GM18951 (cell line): ENCODE results near the gene IRX4.

Experiments used
- POLR2A ChIP-seq: IDR thresholded peaks from 4 replicates; pipeline ENCODE4 v1.6.1; 2011; ENCODE audit warnings: mild to moderate bottlenecking; ENCODE audit not compliant: insufficient read length, insufficient read depth; ENCODE audit errors: extremely low read depth
- in situ Hi-C: fragments of 300-500 bp; cut with MboI; formaldehyde crosslinking; loops from one replicate; pipeline ENCODE4 v1.12.0; 2022; ENCODE audit warnings: low sequenced_read_pairs, mixed read lengths, inconsistent platforms; ENCODE audit not compliant: unreplicated experiment

IRX4 gene

DNA sequence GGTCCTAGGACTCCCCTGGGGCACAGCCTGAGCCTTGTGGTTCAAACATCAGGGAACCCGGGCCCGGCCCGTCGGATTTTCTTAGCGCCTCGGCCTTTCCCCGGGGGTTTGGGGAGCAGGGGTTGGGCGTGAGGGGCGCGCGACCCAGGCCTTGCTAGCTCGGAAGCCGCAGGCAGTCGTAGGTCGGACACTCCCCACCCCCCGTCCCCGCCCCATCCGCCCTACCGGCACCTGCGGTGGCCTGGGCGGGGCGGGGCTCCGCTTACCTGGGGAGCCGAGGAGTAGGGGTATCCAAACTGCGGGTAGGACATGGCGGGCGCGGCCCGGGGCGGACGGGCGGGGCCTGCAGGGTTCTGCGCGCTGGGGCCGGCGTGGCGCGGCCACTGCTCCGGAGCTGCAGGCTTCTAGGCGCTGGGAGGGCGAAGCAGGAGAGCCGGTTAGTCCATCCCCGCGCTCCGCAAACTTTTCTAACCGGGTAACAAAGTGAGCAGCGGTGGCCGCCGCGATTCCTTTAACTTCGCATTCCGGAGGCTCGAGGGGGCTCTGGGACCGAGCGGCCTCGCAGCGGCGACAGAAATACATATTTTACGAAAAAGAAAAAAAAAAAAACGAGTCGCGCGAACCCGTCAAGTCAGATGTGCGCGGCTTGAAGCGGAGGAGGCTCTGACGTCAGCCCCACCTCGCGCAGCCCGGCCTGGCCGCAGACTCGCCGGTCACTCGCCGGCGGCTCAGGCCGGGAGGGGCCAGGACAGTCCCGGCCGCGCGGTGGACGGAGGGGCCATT is at the start of gene IRX4:
Gene IRX4, minus strand, starts transcription at position 589 of the 783 bp plus-strand sequence. Its CDS starts 278 bp downstream, at position 311.
- no peak for TF ChIP-seq POLR2A
- in situ Hi-C loops = no loop called here

DNA sequence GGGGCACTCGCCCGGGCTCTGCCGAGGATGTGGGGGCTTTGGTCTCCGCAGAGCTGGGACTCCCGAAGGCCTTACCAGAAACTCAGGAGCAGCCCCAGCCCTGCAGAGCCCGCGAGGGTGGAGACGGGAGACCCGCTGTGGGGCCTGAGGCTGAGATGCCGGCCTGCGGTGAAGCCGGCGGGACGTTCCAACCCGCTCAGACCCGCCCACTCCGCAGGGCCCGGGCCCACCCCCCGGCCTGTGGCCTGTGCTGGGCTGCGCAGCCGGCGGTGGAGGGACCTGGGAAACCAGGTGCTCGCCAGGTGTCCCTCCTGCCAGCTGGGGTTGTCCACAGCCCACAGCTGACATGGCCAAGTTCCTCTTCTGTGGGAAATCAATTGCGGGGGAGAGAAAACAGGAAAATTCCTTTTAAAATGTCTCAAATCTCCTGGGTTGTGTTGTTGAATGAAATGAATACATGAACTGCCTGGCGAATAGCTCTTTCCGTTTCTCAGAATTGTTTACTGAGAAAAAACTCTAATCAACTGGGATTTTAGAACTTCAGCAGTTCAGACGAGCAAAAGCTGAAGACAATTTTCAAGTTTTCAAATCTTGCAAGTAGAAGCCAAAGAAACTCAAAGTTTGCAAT is 49.0 kb upstream of the IRX4 start:
- in situ Hi-C loops = no loop called here
- no peak for TF ChIP-seq POLR2A

DNA sequence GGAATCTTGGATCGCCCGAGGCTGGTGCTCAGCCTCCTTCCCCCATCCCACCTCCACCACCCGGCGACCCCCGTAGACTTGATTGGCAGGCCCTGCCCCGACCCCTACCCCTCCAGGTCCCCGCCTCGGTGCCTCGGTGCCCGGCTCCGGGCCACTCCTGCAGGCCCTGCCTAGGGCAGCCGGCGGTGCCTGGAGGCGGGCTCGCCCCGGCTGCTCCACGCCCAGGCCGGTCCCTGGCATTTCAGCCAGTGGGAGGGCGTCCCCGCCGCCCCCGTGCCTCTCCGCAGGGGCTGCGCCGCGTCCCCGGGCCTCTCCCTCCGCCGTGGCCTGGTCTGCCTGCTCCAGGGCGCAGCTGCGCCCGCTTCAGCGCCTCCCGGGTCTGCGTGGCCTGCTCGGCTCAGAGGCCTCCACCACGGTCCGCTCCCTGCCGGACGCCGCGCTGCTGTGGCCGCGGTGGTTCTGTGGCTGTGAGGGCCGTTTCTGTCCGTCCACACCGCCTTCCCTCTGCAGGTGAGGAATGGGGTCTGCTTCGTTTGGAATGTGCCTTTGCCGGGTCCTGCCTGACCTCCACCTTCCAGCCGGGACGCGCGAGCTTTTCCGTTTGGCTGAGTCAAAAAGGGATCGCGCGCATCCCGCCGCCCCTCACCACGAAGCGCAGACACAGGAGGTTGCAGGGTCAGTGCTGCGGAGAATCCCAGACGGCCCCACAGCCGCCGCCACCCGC is 48.3 kb upstream of the IRX4 start:
- TF ChIP-seq POLR2A = no peak
- in situ Hi-C loops = no loop called here

DNA sequence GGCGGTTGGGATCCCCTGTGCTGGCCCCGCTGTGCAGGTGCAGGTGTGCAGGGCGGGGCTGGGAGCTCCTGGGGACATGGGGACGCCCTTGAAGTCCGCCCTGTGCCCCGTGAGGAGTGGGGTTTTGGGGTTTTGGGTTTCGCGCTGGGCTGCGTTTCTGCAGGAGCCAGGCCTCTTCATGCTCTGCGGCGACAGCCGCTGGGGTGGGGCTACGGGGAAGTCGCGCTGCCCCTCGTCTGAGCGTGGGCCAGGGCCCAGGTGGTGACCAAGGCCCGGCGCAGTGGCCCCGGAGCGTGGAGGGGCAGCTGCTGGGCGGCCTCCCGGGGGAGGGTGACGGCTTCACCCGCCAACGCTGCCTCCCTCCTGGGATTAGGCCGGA is 47.8 kb upstream of the IRX4 start:
- in situ Hi-C loops = no loop called here
- TF ChIP-seq POLR2A = no peak

DNA sequence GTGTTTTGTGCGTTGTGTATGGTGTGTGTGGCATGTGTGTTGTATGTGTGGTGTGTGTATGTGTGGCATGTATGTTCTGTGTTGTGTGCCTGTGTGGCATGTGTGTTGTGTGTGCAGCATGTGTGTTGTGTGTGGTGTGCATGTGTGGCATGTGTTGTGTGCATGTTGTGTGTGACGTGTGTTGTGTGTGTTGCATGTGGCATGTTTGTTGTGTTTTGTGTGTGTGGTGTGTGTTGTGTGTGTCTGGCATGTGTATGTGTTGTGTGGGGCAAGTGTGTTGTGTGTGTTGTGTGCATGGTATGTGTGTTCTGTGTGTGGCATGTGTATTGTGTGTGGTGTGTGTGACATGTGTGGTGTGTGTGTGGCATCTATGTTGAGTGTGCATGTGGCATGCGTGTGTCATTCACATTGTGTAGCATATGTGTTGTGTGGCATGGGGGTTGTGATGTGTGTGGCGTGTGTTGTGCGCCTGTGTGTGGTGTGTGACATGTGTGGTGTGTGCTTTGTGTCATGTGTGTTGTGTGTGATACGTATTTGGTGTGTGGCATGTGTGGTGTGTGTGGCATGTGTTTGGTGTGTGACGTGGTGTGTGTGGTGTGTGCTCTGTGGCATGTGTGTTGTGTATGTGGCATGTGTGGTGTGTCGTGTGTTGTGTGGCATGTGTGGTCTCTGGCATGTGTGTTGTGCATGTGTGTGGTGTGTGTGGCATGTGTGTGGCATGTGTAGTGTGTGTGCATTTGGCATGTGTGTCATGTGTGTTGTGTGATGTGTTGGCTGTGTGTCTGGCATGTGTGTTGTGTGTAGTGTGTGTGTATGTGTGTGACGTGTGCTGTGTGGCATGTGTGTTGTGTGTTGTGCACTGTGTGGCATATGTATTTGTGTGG is 46.6 kb upstream of the IRX4 start:
- no peak for TF ChIP-seq POLR2A
- in situ Hi-C loops = no loop called here

DNA sequence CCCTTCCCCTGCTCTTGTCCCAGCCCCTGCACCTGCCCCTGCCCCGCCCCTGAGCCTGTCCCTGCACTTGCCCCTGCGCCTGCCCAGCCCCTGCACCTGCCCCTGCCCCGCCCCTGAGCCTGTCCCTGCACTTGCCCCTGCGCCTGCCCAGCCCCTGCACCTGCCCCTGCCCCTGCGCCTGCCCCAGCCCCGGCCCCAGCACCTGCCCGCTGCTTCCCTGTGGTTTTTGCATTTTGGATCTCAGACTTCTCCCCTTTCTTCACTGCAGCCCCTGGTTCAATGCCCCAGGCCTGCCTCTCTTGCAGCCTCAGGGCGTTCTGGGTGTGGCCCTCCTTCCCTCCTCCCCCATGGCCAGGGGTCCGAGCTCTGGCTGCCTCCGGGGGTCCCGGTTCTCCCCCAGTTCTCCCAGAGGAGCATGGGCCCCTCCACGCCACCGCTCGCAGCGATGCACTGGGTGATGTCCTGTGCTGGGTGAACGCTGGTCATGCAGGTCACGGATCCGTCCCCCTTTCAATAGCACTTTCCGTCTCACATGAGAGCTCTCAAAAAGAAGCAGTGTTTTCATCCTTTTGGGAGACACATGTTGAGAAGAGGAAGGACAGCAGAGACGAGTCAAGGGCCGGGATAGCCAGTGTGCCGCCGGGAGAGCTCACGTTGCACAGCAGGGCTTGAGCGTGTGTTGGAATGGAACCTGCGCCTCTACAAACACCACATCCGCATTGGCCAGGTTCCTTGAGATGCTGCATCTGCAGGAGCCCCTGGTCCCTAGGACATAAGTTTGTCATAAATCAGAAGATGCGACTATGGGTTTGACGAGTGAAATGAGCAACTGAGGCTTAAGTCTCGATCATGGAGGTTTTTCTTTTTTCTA is 44.0 kb upstream of the IRX4 start:
- in situ Hi-C loops = no loop called here
- TF ChIP-seq POLR2A = no peak

DNA sequence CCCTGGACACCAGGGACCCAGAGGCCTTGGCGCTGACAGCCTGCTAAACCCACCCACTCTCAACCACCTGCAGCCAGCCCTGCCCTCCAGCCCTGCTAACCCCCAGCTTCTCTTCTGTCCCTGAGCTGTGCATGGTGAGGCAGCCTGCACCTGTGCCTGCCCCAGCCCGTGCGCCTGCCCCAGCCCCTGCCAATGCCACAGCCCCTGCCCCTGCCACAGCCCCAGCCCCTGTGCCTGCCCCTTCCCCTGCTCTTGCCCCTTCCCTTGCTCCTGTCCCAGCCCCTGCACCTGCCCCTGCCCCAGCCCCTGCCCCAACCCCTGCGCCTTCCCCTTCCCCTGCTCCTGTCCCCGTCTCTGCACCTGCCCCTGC is 43.3 kb upstream of the IRX4 start:
- no peak for TF ChIP-seq POLR2A
- in situ Hi-C loops = no loop called here

DNA sequence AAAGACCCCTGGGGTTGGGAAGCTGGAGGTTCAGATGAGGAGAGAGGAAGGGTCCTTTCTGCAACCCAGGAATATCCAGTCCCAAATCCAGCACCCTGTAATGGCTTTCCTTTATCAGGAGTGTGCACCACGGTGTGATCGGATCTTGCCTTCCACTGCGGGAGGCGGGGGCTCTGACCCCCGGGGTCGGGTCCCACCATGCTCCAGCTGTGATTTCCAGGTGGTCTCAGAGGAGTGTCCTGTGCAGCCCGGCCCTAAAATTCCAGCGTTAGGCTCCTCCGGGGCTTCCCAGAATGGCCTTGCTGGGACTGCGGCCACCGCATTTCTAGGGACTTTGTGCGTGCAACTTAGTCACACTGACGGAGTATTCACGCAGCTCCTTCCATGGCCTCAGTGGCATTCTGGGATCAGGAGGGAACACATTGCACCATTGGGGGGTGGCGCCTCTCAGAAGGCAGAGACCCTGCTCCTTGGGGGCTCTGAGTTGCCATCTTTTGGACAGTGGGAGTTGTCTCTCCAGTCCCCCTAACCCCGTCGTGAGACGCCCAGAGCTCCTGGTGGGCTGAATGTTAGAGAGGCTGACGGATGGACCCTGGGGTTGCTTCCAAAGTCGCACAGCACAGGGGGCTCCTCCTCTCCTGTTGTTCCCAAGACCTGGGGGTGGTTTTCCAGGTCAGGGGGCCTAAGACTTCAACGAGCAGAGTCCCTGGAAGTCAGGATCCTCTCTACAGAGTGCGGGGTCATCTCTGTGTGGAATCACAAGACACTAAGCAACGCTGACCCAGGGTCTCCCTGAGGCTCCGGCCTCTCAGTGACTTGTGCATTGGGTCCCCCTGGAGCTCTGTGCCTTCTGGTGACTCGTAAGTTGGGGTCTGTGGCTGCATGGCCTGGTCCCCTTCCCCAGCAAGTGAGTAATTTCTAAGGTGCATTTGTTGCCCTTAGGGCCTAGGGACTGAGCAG is 42.7 kb upstream of the IRX4 start:
- in situ Hi-C loops = no loop called here
- TF ChIP-seq POLR2A = no peak

DNA sequence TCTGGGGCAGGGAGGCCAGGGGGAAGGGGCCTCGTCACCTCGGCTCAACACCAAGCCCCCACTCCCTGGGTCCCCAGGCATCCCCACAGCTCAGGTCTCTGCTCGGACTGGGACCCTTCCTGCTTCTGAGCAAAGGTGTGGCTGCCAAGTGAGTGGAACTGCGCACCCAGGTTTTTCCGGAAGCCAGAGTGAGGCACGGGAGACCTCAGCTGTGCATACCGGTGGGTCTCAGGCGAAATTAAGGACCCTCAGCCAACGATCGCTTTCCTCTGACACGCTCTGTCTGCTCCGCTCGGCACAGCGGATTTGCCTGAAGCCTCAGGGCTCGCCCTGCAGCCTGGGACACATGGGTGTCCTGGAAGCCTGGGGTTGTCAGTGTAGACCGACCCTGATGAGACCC is 41.0 kb upstream of the IRX4 start:
- in situ Hi-C loops = no loop called here
- TF ChIP-seq POLR2A = no peak

DNA sequence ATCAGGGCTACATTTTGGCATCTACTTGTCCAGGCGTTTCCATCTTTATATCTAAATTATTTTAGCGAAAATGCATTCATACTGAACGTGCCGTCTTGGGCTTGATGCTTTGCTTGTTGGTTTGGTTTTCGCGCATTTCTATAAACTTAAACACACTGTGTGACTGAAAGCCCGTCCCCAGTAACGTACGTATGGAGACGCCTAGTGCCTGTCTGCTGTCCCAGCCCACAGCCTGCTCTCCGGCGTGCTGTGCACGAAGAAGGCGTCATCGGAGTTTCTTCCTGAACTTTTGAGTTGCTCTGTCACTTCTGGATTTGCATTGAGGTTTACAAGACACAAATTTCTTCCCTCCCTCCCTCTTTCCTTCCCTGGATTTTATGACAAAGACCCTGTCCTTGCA is 40.6 kb upstream of the IRX4 start:
- no peak for TF ChIP-seq POLR2A
- in situ Hi-C loops = no loop called here

DNA sequence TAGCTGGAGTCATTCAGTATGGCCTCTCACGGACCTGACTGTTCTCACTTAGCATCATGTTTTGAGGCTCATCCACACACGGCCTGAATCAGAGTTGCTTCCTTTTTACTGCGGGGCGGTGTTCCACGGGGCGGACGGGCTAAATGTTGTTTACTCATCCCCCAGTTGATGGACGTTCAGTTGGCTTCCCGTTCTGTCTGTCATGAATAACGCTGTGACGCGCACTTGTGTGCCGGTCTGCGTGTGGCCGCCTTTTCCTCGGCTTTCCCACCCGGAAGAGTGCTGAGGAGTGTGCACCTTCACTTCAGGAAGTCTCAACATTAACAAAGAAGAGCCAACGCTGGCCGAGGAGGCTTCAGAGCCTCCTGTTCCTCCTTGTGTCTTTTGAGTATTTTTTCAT is 39.0 kb upstream of the IRX4 start:
- in situ Hi-C loops = no loop called here
- TF ChIP-seq POLR2A = no peak
